Spleen (tissue), 11 donors: ENCODE data around the gene ANKRD66. TPM values are rescaled to one million over a fixed set of nuclear protein-coding genes. Genes with fewer than 3 reads are reported as not detected.
"Not testable (repeated sequence)": the region's sequence is repeated elsewhere in the genome, so short reads cannot be mapped to it uniquely, and the experiment has no call there.

Source experiments
- DNase-seq: peaks from one replicate; pipeline ENCODE4 v3.0.0-alpha.2; 2020
- H3K27ac ChIP-seq, 8 donors: fragments of 200-600 bp; sonication (generic) in 7 of 8; 1 replicate in 4 of 8; 2 replicates in 4 of 8; pipeline versions ENCODE4 v1.5.0 to v1.8.0; 2016 to 2021; ENCODE audit warnings: inconsistent platforms in 4 of 8, mild to moderate bottlenecking in 4 of 8, moderate library complexity in 1 of 8
- H3K27me3 ChIP-seq, 7 donors: fragments of 200-600 bp; sonication (generic) in 6 of 7; replicated peaks in 1 of 7; 1 replicate in 4 of 7; 2 replicates in 3 of 7; pipeline versions ENCODE4 v1.5.0 to v1.8.0; 2016 to 2021; ENCODE audit warnings: inconsistent platforms in 3 of 7, mild to moderate bottlenecking in 1 of 7
- H3K36me3 ChIP-seq, 6 donors: fragments of 200-600 bp; sonication (generic) in 5 of 6; 1 replicate in 4 of 6; 2 replicates in 2 of 6; pipeline versions ENCODE4 v1.5.0 to v1.8.0; 2016 to 2021; ENCODE audit warnings: inconsistent platforms in 2 of 6
- H3K4me1 ChIP-seq, 6 donors: fragments of 200-600 bp; sonication (generic) in 5 of 6; 1 replicate in 3 of 6; 2 replicates in 3 of 6; pipeline versions ENCODE4 v1.5.0 to v1.8.0; 2016 to 2021; ENCODE audit warnings: inconsistent platforms in 3 of 6
- H3K4me3 ChIP-seq, 8 donors: fragments of 200-600 bp; sonication (generic) in 7 of 8; 1 replicate in 4 of 8; 2 replicates in 4 of 8; pipeline versions ENCODE4 v1.5.0 to v1.8.0; 2016 to 2021; ENCODE audit warnings: inconsistent platforms in 4 of 8, mild to moderate bottlenecking in 4 of 8, moderate library complexity in 2 of 8
- H3K9me3 ChIP-seq, 8 donors: fragments of 200-600 bp; sonication (generic) in 7 of 8; 1 replicate in 4 of 8; 2 replicates in 4 of 8; pipeline versions ENCODE4 v1.5.0 to v1.8.0; 2016 to 2021; ENCODE audit warnings: inconsistent platforms in 4 of 8
- POLR2A ChIP-seq, 3 donors: fragments of 450-650 bp; IDR thresholded peaks; one replicate each; pipeline ENCODE4 v1.5.1; 2017; ENCODE audit warnings: antibody characterized with exemption in 3 of 3, mild to moderate bottlenecking in 1 of 3
- POLR2AphosphoS5 ChIP-seq, 3 donors: sonication (generic); formaldehyde crosslinking; IDR thresholded peaks; one replicate each; pipeline ENCODE4 v1.5.1; 2017; ENCODE audit warnings: antibody characterized with exemption in 3 of 3
- WGBS, 5 donors: extraction: QIAGEN DNeasy Blood & Tissue Kit in 3 of 5; methylation state at CpG; one replicate each; pipeline versions ENCODE4 v1.1.5 to v1.1.7; 2013 to 2018; 5-methylcytosine and 5-hydroxymethylcytosine counted together
- intact Hi-C: fragments of 100-400 bp; cut with DNase I; formaldehyde crosslinking; loops from one replicate; pipeline ENCODE4 v1.15.0; 2023; ENCODE audit warnings: low total_unique reads
- polyA plus RNA-seq, 3 donors: library from polyadenylated mRNA; stranded (reverse); fragments of 200-250 nt; gene quantifications; one replicate each; pipeline ENCODE4 v1.2.1, GENCODE V29; 2013
- total RNA-seq, 7 donors: library from RNA; depleted of rRNA in 3 of 7; stranded (reverse); fragments of >200 nt in 3 of 7; fragmentation: NEBNext Ultra II Directional in 4 of 7; extraction: Animal tissue kit (Norgen Biotek cat#: 25700) in 4 of 7; gene quantifications; one replicate each; pipeline versions ENCODE4 v1.1.0 to v1.2.1, GENCODE V29; 2016 to 2021
- TF ChIP-seq, protein P1 (sequence below), 11 experiments: fragments of 200-600 bp in 7 of 11; fragments of 450-650 bp in 4 of 11; sonication (generic) in 4 of 11; IDR thresholded peaks in 8 of 11; conservative IDR thresholded peaks in 3 of 11; 1 replicate in 7 of 11; 2 replicates in 4 of 11; pipeline versions ENCODE4 v1.4.0 to v1.8.0; 2016 to 2021; ENCODE audit warnings: antibody characterized with exemption in 11 of 11, inconsistent platforms in 4 of 11, mild to moderate bottlenecking in 1 of 11
- donor health status: healthy with polysubstance abuse.
- donor health status: DM: no; HTN: no; CAD: no; lungs with moderate emphysema.
- donor health status: DM: no; HTN: no; CAD: no.
- donor health status: Bipolar disorder and iron deficiency.
- donor health status: healthy.
- donor health status: DM: no; HTN: no; CAD: no.
- donor health status: DM: yes; HTN: yes; CAD: no.

The ANKRD66 gene
- total and polyA plus RNA-seq, 10 donors = not detected

GRCh38 chr6:46764961-46765360 lies 18.2 kb downstream of the ANKRD66 start:
- H3K4me3 ChIP-seq = no peak overlapping the region
- no peak for DNase-seq
- intact Hi-C loops = no loop called here
- peaks cover 0 to 10% (median 2%) of the 10 kb centered on the region in 8 donors for H3K9me3 ChIP-seq
- no peak overlapping the region for H3K27ac ChIP-seq
- TF ChIP-seq, protein P1, sequence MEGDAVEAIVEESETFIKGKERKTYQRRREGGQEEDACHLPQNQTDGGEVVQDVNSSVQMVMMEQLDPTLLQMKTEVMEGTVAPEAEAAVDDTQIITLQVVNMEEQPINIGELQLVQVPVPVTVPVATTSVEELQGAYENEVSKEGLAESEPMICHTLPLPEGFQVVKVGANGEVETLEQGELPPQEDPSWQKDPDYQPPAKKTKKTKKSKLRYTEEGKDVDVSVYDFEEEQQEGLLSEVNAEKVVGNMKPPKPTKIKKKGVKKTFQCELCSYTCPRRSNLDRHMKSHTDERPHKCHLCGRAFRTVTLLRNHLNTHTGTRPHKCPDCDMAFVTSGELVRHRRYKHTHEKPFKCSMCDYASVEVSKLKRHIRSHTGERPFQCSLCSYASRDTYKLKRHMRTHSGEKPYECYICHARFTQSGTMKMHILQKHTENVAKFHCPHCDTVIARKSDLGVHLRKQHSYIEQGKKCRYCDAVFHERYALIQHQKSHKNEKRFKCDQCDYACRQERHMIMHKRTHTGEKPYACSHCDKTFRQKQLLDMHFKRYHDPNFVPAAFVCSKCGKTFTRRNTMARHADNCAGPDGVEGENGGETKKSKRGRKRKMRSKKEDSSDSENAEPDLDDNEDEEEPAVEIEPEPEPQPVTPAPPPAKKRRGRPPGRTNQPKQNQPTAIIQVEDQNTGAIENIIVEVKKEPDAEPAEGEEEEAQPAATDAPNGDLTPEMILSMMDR (IDR thresholded peaks at IDR 0.05 in 8 of 11, conservative IDR thresholded peaks at IDR 0.05 in 3 of 11) = no peak
- TF ChIP-seq POLR2AphosphoS5 (IDR thresholded peaks at IDR 0.05) (no peak), POLR2A (IDR thresholded peaks at IDR 0.05) (no peak)
- H3K27me3 ChIP-seq = no peaks in the 10 kb centered on the region
- H3K4me1 ChIP-seq = no peaks in the 10 kb centered on the region
- WGBS, 5 donors = 90 to 100% (median 92%) methylated on average over 5 of the region's 5 CpGs
- H3K36me3 ChIP-seq = no peaks in the 10 kb centered on the region

DNA sequence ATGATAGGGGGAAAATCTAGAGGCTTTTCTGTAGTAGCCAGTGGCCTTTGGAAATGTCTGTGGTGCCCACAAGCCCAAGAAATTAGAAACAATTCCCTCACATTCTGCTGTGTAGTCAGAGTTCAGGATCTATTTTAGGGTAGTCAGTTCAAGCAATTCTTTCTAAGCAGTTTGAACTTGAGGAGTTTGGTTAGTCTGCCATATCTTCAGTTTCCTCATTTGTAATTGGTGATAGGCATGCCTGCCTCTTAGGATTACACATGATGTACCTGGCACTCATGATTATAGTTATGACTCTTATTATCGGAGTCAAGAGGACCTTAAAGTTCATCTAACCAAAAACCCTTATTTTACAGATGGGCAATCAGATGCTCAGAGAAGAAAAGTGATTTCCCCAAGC lies 25.3 kb downstream of the ANKRD66 start:
- intact Hi-C loops = no loop called here
- no peak for DNase-seq
- no peaks in the 10 kb centered on the region for H3K27me3 ChIP-seq
- H3K4me3 ChIP-seq = peak overlapping the region in 1 of 8 donors; percentile 52
- WGBS, 5 donors = 78 to 100% (median 86%) methylated on average over 1 of the region's 1 CpG
- peaks cover 0 to 28% (median 8%) of the 10 kb centered on the region in 6 donors for H3K4me1 ChIP-seq
- H3K36me3 ChIP-seq = no peaks in the 10 kb centered on the region
- peak overlapping the region; percentile 9 to 85 (median 74) for H3K27ac ChIP-seq
- peaks cover 0 to 8% (median 2%) of the 10 kb centered on the region in 8 donors for H3K9me3 ChIP-seq
- TF ChIP-seq POLR2AphosphoS5 (IDR thresholded peaks at IDR 0.05) (no peak), POLR2A (IDR thresholded peaks at IDR 0.05) (no peak)
- TF ChIP-seq, protein P1 (IDR thresholded peaks at IDR 0.05 in 8 of 11, conservative IDR thresholded peaks at IDR 0.05 in 3 of 11) = no peak

GRCh38 chr6:46772762-46773161 lies 26.0 kb downstream of the ANKRD66 start:
- H3K27me3 ChIP-seq = no peaks in the 10 kb centered on the region
- intact Hi-C loops = no loop called here
- peak overlapping the region in 7 of 8 donors; percentile 11 to 85 (median 76) for H3K27ac ChIP-seq
- no peaks in the 10 kb centered on the region for H3K36me3 ChIP-seq
- TF ChIP-seq POLR2AphosphoS5 (IDR thresholded peaks at IDR 0.05) (peak in 1 of 3 donors; percentile 73), POLR2A (IDR thresholded peaks at IDR 0.05) (no peak)
- WGBS, 5 donors = 24 to 51% (median 36%) methylated on average over 2 of the region's 2 CpGs
- H3K9me3 ChIP-seq = peaks cover 0 to under 1% (median 0%) of the 10 kb centered on the region in 8 donors
- peaks cover 0 to 28% (median 8%) of the 10 kb centered on the region in 6 donors for H3K4me1 ChIP-seq
- DNase-seq = no peak
- peak overlapping the region in 1 of 8 donors; percentile 52 for H3K4me3 ChIP-seq

DNA sequence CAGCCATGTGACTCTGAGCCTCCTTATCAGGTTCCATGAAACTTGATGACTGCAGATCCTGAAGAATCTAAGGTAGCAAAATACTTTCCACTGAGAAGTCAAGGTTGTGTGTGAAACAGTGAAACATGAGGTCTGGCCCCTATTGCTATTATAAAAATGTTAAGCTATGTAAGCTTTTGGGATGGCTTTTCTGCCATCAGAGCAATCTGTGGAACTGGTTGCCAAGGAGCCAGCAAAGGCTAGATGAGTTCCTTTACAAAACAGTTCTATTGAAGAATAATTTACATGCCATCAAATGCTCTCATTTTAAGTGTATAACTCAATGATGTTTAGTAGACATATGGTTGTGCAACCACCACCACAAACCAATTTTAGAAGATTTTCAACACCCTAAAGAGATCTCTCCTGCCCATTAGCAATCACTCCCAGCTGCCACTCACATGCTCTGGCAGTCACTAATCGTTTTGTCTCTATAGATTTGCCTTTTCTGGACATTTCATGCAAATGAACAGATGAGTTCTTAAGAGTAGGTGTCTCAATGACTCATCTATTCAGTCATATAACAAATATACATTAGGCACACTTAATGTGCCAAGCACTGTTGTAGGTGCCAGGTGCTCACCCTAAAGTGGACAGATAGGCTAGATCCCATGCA lies 26.6 kb downstream of the ANKRD66 start:
- H3K4me1 ChIP-seq = peaks cover 0 to 28% (median 8%) of the 10 kb centered on the region in 6 donors
- H3K4me3 ChIP-seq = peak overlapping the region in 1 of 8 donors; percentile 44
- TF ChIP-seq POLR2AphosphoS5 (IDR thresholded peaks at IDR 0.05) = no peak
- TF ChIP-seq POLR2A (IDR thresholded peaks at IDR 0.05) = no peak
- TF ChIP-seq, protein P1 (IDR thresholded peaks at IDR 0.05 in 8 of 11, conservative IDR thresholded peaks at IDR 0.05 in 3 of 11) = no peak
- 25 to 61% (median 50%) methylated on average over 1 of the region's 1 CpG for WGBS, 5 donors
- no peak for DNase-seq
- H3K36me3 ChIP-seq = no peaks in the 10 kb centered on the region
- no peaks in the 10 kb centered on the region for H3K9me3 ChIP-seq
- H3K27me3 ChIP-seq = no peaks in the 10 kb centered on the region
- intact Hi-C loops = no loop called here
- peak overlapping the region in 7 of 8 donors; percentile 3 to 85 (median 72) for H3K27ac ChIP-seq

GRCh38 chr6:46774736-46775135 lies 28.0 kb downstream of the ANKRD66 start:
- H3K9me3 ChIP-seq, H3K4me3 ChIP-seq, H3K27me3 ChIP-seq, intact Hi-C loops, H3K36me3 ChIP-seq: not testable (repeated sequence)
- peak; percentile 71 for DNase-seq
- WGBS, 5 donors = 88 to 97% (median 96%) methylated on average over 12 to 24 of the region's 24 CpGs
- Histone ChIP-seq H3K27ac (peak overlapping the region in 1 of 8 donors; percentile 85), H3K4me1 (peaks cover 0 to 28% (median 8%) of the 10 kb centered on the region in 6 donors)
